RWPE2 (cell line): Measurements from ENCODE around the gene IRAK3.
"Not testable (repeated sequence)": the region's sequence is repeated elsewhere in the genome, so short reads cannot be mapped to it uniquely, and the experiment has no call there.

Experiments
- ATAC-seq: fragments of 200-7000 bp; cut with Tn5 transposase; 3 replicates; pipeline ENCODE4 v1.9.1; 2021; ENCODE audit warnings: low read depth
- DNase-seq: peaks from one replicate; pipeline ENCODE4 v3.0.0-alpha.2; 2020; ENCODE audit warnings: low spot score
- H3K27ac ChIP-seq: fragments of 450-650 bp; 2 replicates; pipeline ENCODE4 v1.5.1; 2017; ENCODE audit warnings: mild to moderate bottlenecking; ENCODE audit not compliant: poor library complexity, severe bottlenecking
- H3K27me3 ChIP-seq: fragments of 250-450 bp; sonication (Bioruptor Pico); 2 replicates; pipeline ENCODE4 v1.5.1; 2021; ENCODE audit warnings: mild to moderate bottlenecking, moderate library complexity; ENCODE audit not compliant: insufficient read depth, poor library complexity, severe bottlenecking
- H3K36me3 ChIP-seq: fragments of 250-450 bp; sonication (Bioruptor Pico); 2 replicates; pipeline ENCODE4 v1.5.1; 2020; ENCODE audit warnings: low read depth, mild to moderate bottlenecking, moderate library complexity
- H3K4me1 ChIP-seq: fragments of 250-450 bp; sonication (Bioruptor Pico); 2 replicates; pipeline ENCODE4 v1.5.1; 2021; ENCODE audit warnings: mild to moderate bottlenecking, moderate library complexity; ENCODE audit not compliant: insufficient read depth, poor library complexity, severe bottlenecking
- H3K4me3 ChIP-seq: fragments of 250-450 bp; sonication (Bioruptor Pico); 2 replicates; pipeline ENCODE4 v1.5.1; 2021; ENCODE audit warnings: mild to moderate bottlenecking, moderate library complexity; ENCODE audit not compliant: severe bottlenecking
- H3K9me3 ChIP-seq: fragments of 250-450 bp; sonication (Bioruptor Pico); 2 replicates; pipeline ENCODE4 v1.5.1; 2021; ENCODE audit warnings: mild to moderate bottlenecking, moderate library complexity; ENCODE audit not compliant: severe bottlenecking
- CTCF ChIP-seq: fragments of 450-650 bp; IDR thresholded peaks from one replicate; pipeline ENCODE4 v1.5.1; 2017; ENCODE audit warnings: mild to moderate bottlenecking, moderate library complexity; ENCODE audit not compliant: poor library complexity, severe bottlenecking

IRAK3 gene

GRCh38 chr12:66297080-66297479 lies 108.1 kb downstream of the IRAK3 start:
- no peaks in the 10 kb centered on the region for H3K9me3 ChIP-seq
- no peak for DNase-seq
- TF ChIP-seq CTCF, result no peak
- H3K27ac ChIP-seq, result no peak overlapping the region
- ATAC-seq, result no peak
- H3K27me3 ChIP-seq, result no peaks in the 10 kb centered on the region
- H3K4me1 ChIP-seq, result no peaks in the 10 kb centered on the region
- H3K4me3 ChIP-seq, result no peak overlapping the region
- H3K36me3 ChIP-seq, result no peaks in the 10 kb centered on the region

- no peaks in the 10 kb centered on the region for H3K9me3 ChIP-seq
- no peaks in the 10 kb centered on the region for H3K36me3 ChIP-seq
- H3K4me1 ChIP-seq, result no peaks in the 10 kb centered on the region
- no peaks in the 10 kb centered on the region for H3K27me3 ChIP-seq
- TF ChIP-seq CTCF, result no peak
- ATAC-seq (no peak), DNase-seq (no peak)
- no peak overlapping the region for H3K4me3 ChIP-seq
- no peak overlapping the region for H3K27ac ChIP-seq
Measured at GRCh38 chr12:66297923-66298322, 108.9 kb downstream of the IRAK3 start.

- Histone ChIP-seq H3K36me3 (no peaks in the 10 kb centered on the region), H3K27ac (peak within 1 kb of the TSS; percentile 26), H3K4me3 (peak within 1 kb of the TSS; percentile 47), H3K4me1 (peaks cover 10% of the 10 kb centered on the region), H3K9me3 (no peaks in the 10 kb centered on the region), H3K27me3 (no peaks in the 10 kb centered on the region)
- DNase-seq (peak; percentile 97), ATAC-seq (peak; percentile 95)
- TF ChIP-seq CTCF, result no peak
Measured at GRCh38 chr12:66301944-66302826, 113.2 kb downstream of the IRAK3 start, which contains the start of gene HELB. TSS of gene HELB (plus strand) at chr12:66302493. CDS start at chr12:66302604, 111 bp downstream.

- ATAC-seq, result no peak
- H3K36me3 ChIP-seq, result no peaks in the 10 kb centered on the region
- no peak for DNase-seq
- no peak for TF ChIP-seq CTCF
- peak overlapping the region; percentile 47 for H3K4me3 ChIP-seq
- no peaks in the 10 kb centered on the region for H3K27me3 ChIP-seq
- peak overlapping the region; percentile 26 for H3K27ac ChIP-seq
- no peaks in the 10 kb centered on the region for H3K9me3 ChIP-seq
- H3K4me1 ChIP-seq, result peaks cover 10% of the 10 kb centered on the region
Measured at GRCh38 chr12:66302827-66303169, 113.8 kb downstream of the IRAK3 start.

GRCh38 chr12:66303316-66303804 lies 114.3 kb downstream of the IRAK3 start:
- not testable (repeated sequence) for H3K9me3 ChIP-seq, DNase-seq, H3K4me3 ChIP-seq, H3K27ac ChIP-seq, H3K36me3 ChIP-seq, ATAC-seq, H3K27me3 ChIP-seq
- peaks cover 10% of the 10 kb centered on the region for H3K4me1 ChIP-seq
